H9 (cell line): Measurements from ENCODE around the gene LKAAEAR1. TPM values are rescaled to one million over a fixed set of nuclear protein-coding genes. Genes with fewer than 3 reads are reported as not detected.

Experiments used
- DNase-seq: peaks from one replicate; pipeline ENCODE4 v3.0.0-alpha.2; 2017
- H2AFZ ChIP-seq: one replicate; pipeline ENCODE4 v1.6.1; 2013; ENCODE audit warnings: mild to moderate bottlenecking, low read length, control low read depth, moderate library complexity
- H2AK5ac ChIP-seq: 2 replicates; pipeline ENCODE4 v1.6.1; 2013; ENCODE audit warnings: low read length, control low read depth, mixed read lengths; ENCODE audit not compliant: insufficient read length
- H2BK120ac ChIP-seq: one replicate; pipeline ENCODE4 v1.6.1; 2013; ENCODE audit warnings: low read depth, mild to moderate bottlenecking, low read length, control low read depth, inconsistent platforms; ENCODE audit not compliant: poor library complexity, severe bottlenecking
- H2BK12ac ChIP-seq: 2 replicates; pipeline ENCODE4 v1.6.1; 2013; ENCODE audit warnings: low read length, control low read depth, mixed read lengths, low read depth; ENCODE audit not compliant: insufficient read length
- H2BK15ac ChIP-seq: 2 replicates; pipeline ENCODE4 v1.6.1; 2013; ENCODE audit warnings: low read depth, low read length, control low read depth
- H2BK20ac ChIP-seq: one replicate; pipeline ENCODE4 v1.6.1; 2013; ENCODE audit warnings: low read depth, mild to moderate bottlenecking, low read length, control low read depth, inconsistent platforms; ENCODE audit not compliant: poor library complexity, severe bottlenecking
- H2BK5ac ChIP-seq: 2 replicates; pipeline ENCODE4 v1.6.1; 2013; ENCODE audit warnings: low read length, control low read depth, mixed read lengths; ENCODE audit not compliant: insufficient read length
- H3K14ac ChIP-seq: 2 replicates; pipeline ENCODE4 v1.6.1; 2013; ENCODE audit warnings: low read length, control low read depth; ENCODE audit not compliant: insufficient read depth
- H3K18ac ChIP-seq: 2 replicates; pipeline ENCODE4 v1.6.1; 2013; ENCODE audit warnings: low read depth, mild to moderate bottlenecking, mixed read lengths, low read length, control low read depth; ENCODE audit not compliant: insufficient read length
- H3K23ac ChIP-seq: 2 replicates; pipeline ENCODE4 v1.6.1; 2013; ENCODE audit warnings: low read length, control low read depth, mixed read lengths, low read depth; ENCODE audit not compliant: insufficient read length
- H3K23me2 ChIP-seq: 2 replicates; pipeline ENCODE4 v1.6.1; 2013; ENCODE audit warnings: low read depth, mild to moderate bottlenecking, mixed read lengths, low read length, control low read depth; ENCODE audit not compliant: insufficient read length, poor library complexity, severe bottlenecking
- H3K27ac ChIP-seq: 2 replicates; pipeline ENCODE4 v1.5.1; 2013; ENCODE audit warnings: low read length, control low read depth, mixed read lengths, low read depth; ENCODE audit not compliant: insufficient read length
- H3K27me3 ChIP-seq: 2 replicates; pipeline ENCODE4 v1.6.1; 2013; ENCODE audit warnings: low read length, control low read depth, inconsistent platforms; ENCODE audit not compliant: insufficient read depth
- H3K4ac ChIP-seq: 2 replicates; pipeline ENCODE4 v1.6.1; 2013; ENCODE audit warnings: low read depth, mild to moderate bottlenecking, control low read depth, inconsistent platforms, low read length, moderate library complexity
- H3K4me1 ChIP-seq: 2 replicates; pipeline ENCODE4 v1.6.1; 2013; ENCODE audit warnings: low read length, control low read depth, inconsistent platforms; ENCODE audit not compliant: insufficient read depth
- H3K4me2 ChIP-seq: 2 replicates; pipeline ENCODE4 v1.6.1; 2013; ENCODE audit warnings: low read length, control low read depth, mixed read lengths; ENCODE audit not compliant: insufficient read length, insufficient read depth
- H3K56ac ChIP-seq: 2 replicates; pipeline ENCODE4 v1.6.1; 2013; ENCODE audit warnings: low read depth, mild to moderate bottlenecking, mixed read lengths, low read length, control low read depth; ENCODE audit not compliant: insufficient read length
- H3K79me1 ChIP-seq: 2 replicates; pipeline ENCODE4 v1.6.1; 2013; ENCODE audit warnings: low read depth, mild to moderate bottlenecking, moderate library complexity, low read length, control low read depth, inconsistent platforms; ENCODE audit not compliant: insufficient read depth, poor library complexity, severe bottlenecking
- H3K79me2 ChIP-seq: 2 replicates; pipeline ENCODE4 v1.6.1; 2013; ENCODE audit warnings: low read length, control low read depth, inconsistent platforms; ENCODE audit not compliant: insufficient read depth
- H3K9ac ChIP-seq: 2 replicates; pipeline ENCODE4 v1.6.1; 2013; ENCODE audit warnings: low read length, control low read depth, mixed read lengths; ENCODE audit not compliant: insufficient read length; ENCODE audit errors: extremely low read depth
- H3K9me3 ChIP-seq: one replicate; pipeline ENCODE4 v1.6.1; 2013; ENCODE audit warnings: low read depth, low read length, inconsistent platforms; ENCODE audit not compliant: control insufficient read depth
- H3T11ph ChIP-seq: one replicate; pipeline ENCODE4 v1.6.1; 2013; ENCODE audit warnings: mild to moderate bottlenecking, low read length, control low read depth, inconsistent platforms
- H4K20me1 ChIP-seq: one replicate; pipeline ENCODE4 v1.6.1; 2013; ENCODE audit not compliant: control insufficient read depth, insufficient read length, insufficient read depth
- H4K5ac ChIP-seq: 2 replicates; pipeline ENCODE4 v1.6.1; 2013; ENCODE audit warnings: low read depth, mild to moderate bottlenecking, mixed read lengths, low read length, control low read depth; ENCODE audit not compliant: insufficient read length
- H4K8ac ChIP-seq: replicated peaks from 2 replicates; pipeline ENCODE4 v1.6.1; 2013; ENCODE audit warnings: low read length, control low read depth, mixed read lengths, low read depth; ENCODE audit not compliant: insufficient read length
- H4K91ac ChIP-seq: 2 replicates; pipeline ENCODE4 v1.6.1; 2013; ENCODE audit warnings: low read depth, mild to moderate bottlenecking, moderate library complexity, mixed read lengths, low read length, control low read depth; ENCODE audit not compliant: insufficient read length
- H3K27ac Mint-ChIP-seq, 3 experiments: 2 replicates in 2 of 3; 3 replicates in 1 of 3; pipeline ENCODE4 v1.8.0; 2020 to 2021; ENCODE audit warnings: mixed read lengths in 3 of 3, mild to moderate bottlenecking in 1 of 3, moderate library complexity in 1 of 3
- H3K27me3 Mint-ChIP-seq: 2 replicates; pipeline ENCODE4 v1.8.0; 2021; ENCODE audit warnings: low read depth, mild to moderate bottlenecking, moderate library complexity, mixed read lengths
- H3K36me3 Mint-ChIP-seq, 3 experiments: 2 replicates in 2 of 3; 3 replicates in 1 of 3; pipeline ENCODE4 v1.8.0; 2020 to 2021; ENCODE audit warnings: low read depth in 3 of 3, mixed read lengths in 3 of 3; ENCODE audit not compliant: insufficient read depth in 1 of 3
- H3K4me1 Mint-ChIP-seq, 2 experiments: 2 replicates each; pipeline ENCODE4 v1.8.0; 2020; ENCODE audit warnings: mixed read lengths in 2 of 2
- H3K4me3 Mint-ChIP-seq, 2 experiments: 2 replicates in 1 of 2; 3 replicates in 1 of 2; pipeline ENCODE4 v1.8.0; 2020 to 2021; ENCODE audit warnings: mild to moderate bottlenecking in 2 of 2, mixed read lengths in 2 of 2, moderate library complexity in 1 of 2
- H3K9me3 Mint-ChIP-seq, 2 experiments: 2 replicates in 1 of 2; 3 replicates in 1 of 2; pipeline ENCODE4 v1.8.0; 2020; ENCODE audit warnings: mild to moderate bottlenecking in 2 of 2, mixed read lengths in 2 of 2, moderate library complexity in 1 of 2
- CTCF ChIP-seq: fragments of 200-600 bp; sonication (generic); conservative IDR thresholded peaks from 3 replicates; pipeline ENCODE4 v1.8.0; 2021; ENCODE audit warnings: antibody characterized with exemption, mild to moderate bottlenecking
- WGBS: extraction: QIAGEN DNeasy Blood & Tissue Kit; methylation state at CpG from one replicate; pipeline ENCODE4 v1.1.7; 2013; ENCODE audit warnings: missing lambda C conversion rate, low lambda C conversion rate, mixed read lengths; ENCODE audit not compliant: insufficient read length; ENCODE audit errors: extremely low coverage; 5-methylcytosine and 5-hydroxymethylcytosine counted together
- total RNA-seq: library from RNA; stranded (reverse); gene quantifications from 2 replicates; pipeline ENCODE4 v1.2.1, GENCODE V29; 2021

Gene LKAAEAR1
- total RNA-seq, 1 experiment from 2014 or later: 0.39 TPM

DNA sequence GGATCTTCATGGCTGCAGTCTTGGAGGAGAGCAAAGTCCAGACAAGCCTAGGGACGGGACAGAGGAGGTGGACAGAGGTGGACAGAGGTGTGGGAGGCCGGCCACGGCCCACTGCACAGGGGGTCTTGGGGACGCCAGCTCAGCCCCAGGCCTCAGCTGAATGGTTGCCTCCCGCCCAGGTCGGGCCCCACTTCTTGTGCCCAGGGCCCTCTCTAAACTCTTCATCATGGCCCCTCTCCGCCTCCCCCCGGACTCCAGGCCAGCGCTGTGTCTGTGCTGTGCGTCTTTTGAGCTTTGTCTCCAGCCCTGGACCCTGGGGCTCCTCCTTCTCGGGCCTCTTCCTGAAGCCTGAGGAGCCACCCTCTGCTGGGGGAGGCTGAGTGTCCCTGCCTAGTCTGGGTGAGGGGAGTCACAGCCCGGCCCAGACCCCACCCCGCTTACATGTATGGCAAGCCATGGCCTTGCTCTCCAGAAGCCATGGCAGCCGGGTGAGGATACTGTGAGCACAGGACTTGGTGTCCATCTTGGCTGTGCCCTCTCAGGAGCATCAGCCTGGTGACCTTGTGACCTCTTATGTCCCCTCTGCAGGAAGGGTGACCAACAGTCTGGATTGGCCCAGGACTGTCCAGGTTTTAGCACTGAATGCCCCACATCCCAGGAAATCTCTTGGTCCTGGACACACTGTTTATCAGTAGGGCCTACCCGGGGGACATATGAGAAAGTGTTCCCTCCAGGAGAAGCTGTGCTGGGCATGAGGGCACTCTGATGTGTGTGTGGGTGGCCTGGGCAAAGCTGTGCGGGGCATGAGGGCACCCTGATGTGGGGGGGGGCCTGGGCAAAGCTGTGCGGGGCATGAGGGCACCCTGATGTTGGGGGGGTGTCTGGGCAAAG is 32.6 kb upstream of the LKAAEAR1 start:
- no peak for TF ChIP-seq CTCF
- H3K4me1 Mint-ChIP-seq: peaks cover 4 to 5% of the 10 kb centered on the region in 2 experiments; a peak in 3 of 4 replicates
- Histone ChIP-seq H3K9me3 (no peaks in the 10 kb centered on the region), H2BK20ac (no peak overlapping the region), H3K9ac (no peak overlapping the region), H2BK15ac (no peak overlapping the region), H3K18ac (no peak overlapping the region), H2AFZ (no peak overlapping the region), H3K4me1 (no peaks in the 10 kb centered on the region), H3K79me2 (no peaks in the 10 kb centered on the region), H4K8ac (no peak overlapping the region), H2AK5ac (no peak overlapping the region), H3T11ph (no peak overlapping the region), H4K91ac (no peak overlapping the region), H3K27me3 (no peaks in the 10 kb centered on the region; the same call in 1 of the 2 replicates), H2BK12ac (no peak overlapping the region), H3K56ac (no peak overlapping the region), H3K4ac (no peak overlapping the region), H3K23me2 (no peaks in the 10 kb centered on the region), H3K23ac (no peak overlapping the region), H3K14ac (no peak overlapping the region), H4K5ac (no peak overlapping the region), H2BK5ac (no peak overlapping the region), H3K4me2 (no peak overlapping the region), H3K79me1 (no peaks in the 10 kb centered on the region), H3K27ac (no peak overlapping the region), H4K20me1 (peaks cover 3% of the 10 kb centered on the region), H2BK120ac (no peak overlapping the region)
- peak overlapping the region in 1 of 2 experiments; percentile 24; a peak in 1 of 5 replicates for H3K4me3 Mint-ChIP-seq
- WGBS: no CpG with 5 or more reads among the region's 17 CpGs
- H3K9me3 Mint-ChIP-seq: no peaks in the 10 kb centered on the region; a peak in 1 of 5 replicates
- no peak for DNase-seq
- peaks cover 0 to 1% (median 0%) of the 10 kb centered on the region in 3 experiments; a peak in 1 of 7 replicates for H3K36me3 Mint-ChIP-seq
- no peak overlapping the region for H3K27ac Mint-ChIP-seq
- peaks cover 8% of the 10 kb centered on the region for H3K27me3 Mint-ChIP-seq
